Measurements from ENCODE around the gene DCC.

The DCC gene

DNA sequence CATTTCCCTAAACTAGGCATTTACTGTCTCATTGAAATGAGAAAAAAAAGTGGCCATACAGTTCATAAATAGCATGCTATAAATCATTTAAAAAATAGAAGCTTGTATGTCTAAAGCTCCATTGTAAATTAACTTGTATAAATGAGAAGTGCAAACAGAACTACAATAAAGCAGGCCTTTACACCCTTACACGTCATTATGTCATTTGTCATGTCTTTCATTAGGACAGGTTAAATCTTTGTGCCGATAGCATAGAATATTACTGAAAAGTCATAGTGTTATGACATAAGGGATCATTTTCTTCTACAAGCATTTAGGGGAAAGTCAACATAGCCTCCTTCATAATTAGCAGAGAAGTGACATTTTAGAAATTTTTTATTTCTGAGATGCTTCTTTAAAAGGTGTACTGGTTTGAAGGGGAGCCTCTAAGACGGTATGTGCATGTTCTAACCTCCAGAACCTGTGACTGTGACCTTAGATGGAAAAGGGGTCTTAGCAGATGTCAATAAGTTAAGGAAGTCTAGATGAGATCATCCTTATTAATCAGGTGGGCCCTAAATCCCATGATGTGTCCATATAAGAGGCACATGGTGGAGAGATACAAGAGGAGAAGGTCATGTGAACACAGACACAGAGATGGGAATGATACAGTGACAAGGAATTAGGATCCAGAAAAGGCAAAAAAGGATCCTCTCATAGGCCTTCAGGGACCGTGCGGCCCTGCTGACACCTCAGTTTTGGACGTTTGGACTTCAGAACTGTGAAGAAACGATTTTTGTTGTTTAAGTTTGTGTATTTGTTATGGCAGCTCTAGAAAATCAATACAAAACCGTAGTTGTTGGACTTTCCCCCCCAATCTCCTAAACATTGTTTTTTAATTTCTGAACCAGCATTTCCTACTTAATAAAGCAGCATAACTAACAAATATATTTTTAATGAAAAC, 1020.8 kb downstream of the DCC start:
- no peak for DNase-seq (ENCODE audit: extremely low read depth, low read depth)
- H3K4me3 ChIP-seq (replicated peaks; ENCODE audit: low read depth, low read length), result no peak overlapping the region
- TF ChIP-seq, protein P1, sequence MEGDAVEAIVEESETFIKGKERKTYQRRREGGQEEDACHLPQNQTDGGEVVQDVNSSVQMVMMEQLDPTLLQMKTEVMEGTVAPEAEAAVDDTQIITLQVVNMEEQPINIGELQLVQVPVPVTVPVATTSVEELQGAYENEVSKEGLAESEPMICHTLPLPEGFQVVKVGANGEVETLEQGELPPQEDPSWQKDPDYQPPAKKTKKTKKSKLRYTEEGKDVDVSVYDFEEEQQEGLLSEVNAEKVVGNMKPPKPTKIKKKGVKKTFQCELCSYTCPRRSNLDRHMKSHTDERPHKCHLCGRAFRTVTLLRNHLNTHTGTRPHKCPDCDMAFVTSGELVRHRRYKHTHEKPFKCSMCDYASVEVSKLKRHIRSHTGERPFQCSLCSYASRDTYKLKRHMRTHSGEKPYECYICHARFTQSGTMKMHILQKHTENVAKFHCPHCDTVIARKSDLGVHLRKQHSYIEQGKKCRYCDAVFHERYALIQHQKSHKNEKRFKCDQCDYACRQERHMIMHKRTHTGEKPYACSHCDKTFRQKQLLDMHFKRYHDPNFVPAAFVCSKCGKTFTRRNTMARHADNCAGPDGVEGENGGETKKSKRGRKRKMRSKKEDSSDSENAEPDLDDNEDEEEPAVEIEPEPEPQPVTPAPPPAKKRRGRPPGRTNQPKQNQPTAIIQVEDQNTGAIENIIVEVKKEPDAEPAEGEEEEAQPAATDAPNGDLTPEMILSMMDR (IDR thresholded peaks at IDR 0.05; ENCODE audit: low read depth, low read length, missing control alignments), result no peak

DNA sequence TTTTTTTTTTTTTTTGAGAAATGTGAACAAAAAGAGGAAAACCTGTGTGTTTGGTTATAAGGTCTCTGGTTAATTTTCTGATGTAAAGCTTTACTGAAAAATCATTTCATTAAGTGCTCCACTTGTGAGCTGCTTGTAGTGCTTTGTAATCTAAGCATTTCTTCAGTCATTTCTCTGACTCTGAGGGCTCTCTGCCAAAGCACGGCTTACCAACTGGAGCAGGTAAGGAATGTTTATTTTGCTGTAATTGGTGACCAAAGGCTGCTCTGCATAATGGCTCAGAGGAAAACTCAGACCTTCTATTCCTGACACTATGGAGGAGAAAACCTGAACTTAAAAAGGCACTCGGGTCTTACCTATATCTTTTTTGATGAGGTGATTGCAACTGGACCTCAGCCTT, 1035.6 kb downstream of the DCC start:
- TF ChIP-seq, protein P1 (IDR thresholded peaks at IDR 0.05; ENCODE audit: low read depth, low read length, missing control alignments), result no peak
- no peak for DNase-seq (ENCODE audit: extremely low read depth, low read depth)
- no peak overlapping the region for H3K4me3 ChIP-seq (replicated peaks; ENCODE audit: low read depth, low read length)

DNA sequence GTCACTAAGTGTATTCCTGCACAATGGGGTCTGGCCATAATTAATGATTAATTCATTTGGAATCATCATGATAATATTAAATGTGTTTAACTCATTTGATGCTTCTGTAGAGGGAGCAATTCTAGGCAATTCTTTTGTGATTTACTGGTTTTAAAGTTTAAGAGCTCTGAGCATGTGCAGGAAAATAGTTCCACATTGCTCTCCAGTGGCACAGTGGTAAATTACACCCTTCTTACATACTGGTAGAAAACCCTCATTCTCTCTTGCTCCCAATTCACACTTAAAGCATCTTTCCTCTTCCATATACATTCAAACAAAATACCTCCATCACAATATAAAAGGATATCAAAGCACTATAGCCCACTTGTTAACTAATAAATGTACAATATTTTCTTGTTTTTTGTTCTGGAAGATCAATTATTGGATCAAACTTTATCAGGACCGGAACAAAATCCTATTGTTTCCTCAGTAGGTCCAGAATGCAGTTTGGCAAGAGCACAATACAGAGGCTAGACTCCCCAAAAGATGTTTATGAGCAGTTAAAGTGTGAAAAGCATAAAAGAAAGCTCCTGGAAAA, 1040.2 kb downstream of the DCC start:
- no peak overlapping the region for H3K4me3 ChIP-seq (replicated peaks; ENCODE audit: low read depth, low read length)
- TF ChIP-seq, protein P1 (IDR thresholded peaks at IDR 0.05; ENCODE audit: low read depth, low read length, missing control alignments), result no peak
- peak; percentile 2 for DNase-seq (ENCODE audit: extremely low read depth, low read depth)

DNA sequence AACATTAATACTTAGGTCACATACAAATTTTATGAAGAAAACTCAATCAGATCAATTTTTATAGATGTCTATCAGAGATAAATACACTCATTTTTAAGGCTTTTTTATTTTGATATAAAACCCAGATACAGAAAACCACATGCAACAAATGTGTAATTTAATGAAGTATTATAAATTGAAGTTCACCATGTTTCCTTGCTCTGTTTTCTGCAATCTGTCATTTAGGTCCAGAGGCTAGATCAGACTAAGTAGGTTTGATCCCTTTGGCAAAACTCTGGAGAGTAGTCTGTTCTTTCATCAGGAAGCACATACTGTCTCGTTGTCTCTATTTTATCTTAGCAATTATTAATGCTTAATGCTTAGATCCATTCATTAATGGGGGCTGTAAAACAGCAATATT, 1042.9 kb downstream of the DCC start:
- TF ChIP-seq, protein P1 (IDR thresholded peaks at IDR 0.05; ENCODE audit: low read depth, low read length, missing control alignments), result no peak
- no peak for DNase-seq (ENCODE audit: extremely low read depth, low read depth)
- no peak overlapping the region for H3K4me3 ChIP-seq (replicated peaks; ENCODE audit: low read depth, low read length)

DNA sequence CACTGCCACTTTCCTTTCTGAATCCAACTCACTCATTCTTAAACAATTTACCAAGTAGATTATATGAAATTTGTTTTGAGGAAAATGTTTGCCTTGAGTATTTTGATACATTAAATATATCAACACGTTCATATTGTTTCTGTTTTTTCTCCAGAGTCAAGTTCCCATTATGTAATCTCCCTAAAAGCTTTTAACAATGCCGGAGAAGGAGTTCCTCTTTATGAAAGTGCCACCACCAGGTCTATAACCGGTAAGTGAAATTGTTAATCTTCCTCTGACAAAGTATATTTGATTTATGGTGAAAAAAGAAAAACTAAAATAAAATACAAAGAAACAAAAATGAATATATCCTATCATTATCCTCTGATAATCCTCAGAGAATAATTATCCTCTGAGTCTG, 1045.9 kb downstream of the DCC start:
- TF ChIP-seq, protein P1 (IDR thresholded peaks at IDR 0.05; ENCODE audit: low read depth, low read length, missing control alignments), result no peak
- no peak overlapping the region for H3K4me3 ChIP-seq (replicated peaks; ENCODE audit: low read depth, low read length)
- DNase-seq (ENCODE audit: extremely low read depth, low read depth), result no peak

DNA sequence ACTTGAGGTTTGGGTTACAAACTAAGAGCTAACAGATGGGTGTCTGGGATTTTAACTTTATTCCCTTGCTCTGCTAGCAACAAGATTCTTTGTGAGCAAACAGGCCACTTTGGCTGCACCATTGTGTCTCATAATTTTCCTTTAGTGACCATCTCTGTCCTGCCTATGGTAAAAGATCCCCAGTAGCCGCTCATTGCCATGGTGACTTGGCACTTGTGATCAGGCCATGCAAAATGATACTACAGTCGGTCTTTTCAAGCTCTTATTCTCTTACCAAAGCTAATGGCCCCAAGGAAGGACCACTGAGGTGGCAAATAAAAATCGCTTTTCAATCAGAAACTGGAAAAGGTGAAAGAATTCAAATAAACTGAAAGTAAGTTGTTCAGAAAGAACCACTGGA, 1047.6 kb downstream of the DCC start:
- no peak for DNase-seq (ENCODE audit: extremely low read depth, low read depth)
- no peak overlapping the region for H3K4me3 ChIP-seq (replicated peaks; ENCODE audit: low read depth, low read length)
- TF ChIP-seq, protein P1 (IDR thresholded peaks at IDR 0.05; ENCODE audit: low read depth, low read length, missing control alignments), result no peak

Measured in HFF-Myc (cell line).